GM12801 (cell line): ENCODE data around the gene DNAJB2.
A peak's percentile ranks its signal among the peaks of the same experiment; 100 is the strongest.

Source experiments
- CTCF ChIP-seq: IDR thresholded peaks from one replicate; pipeline ENCODE4 v1.5.1; 2011; ENCODE audit warnings: control low read depth; ENCODE audit not compliant: insufficient read length; ENCODE audit errors: extremely low read depth

Gene DNAJB2

GRCh38 chr2:219273937-219274336, 5.2 kb upstream of the DNAJB2 start:
- TF ChIP-seq CTCF, result no peak

- TF ChIP-seq CTCF, result no peak
These were observed 4.7 kb upstream of the DNAJB2 start for GRCh38 chr2:219274361-219274921.

GRCh38 chr2:219277703-219278654, 1.2 kb upstream of the DNAJB2 start:
- peak; percentile 82 for TF ChIP-seq CTCF

- TF ChIP-seq CTCF, result no peak
These were observed 463 bp upstream of the DNAJB2 start for GRCh38 chr2:219278655-219279150.

DNA sequence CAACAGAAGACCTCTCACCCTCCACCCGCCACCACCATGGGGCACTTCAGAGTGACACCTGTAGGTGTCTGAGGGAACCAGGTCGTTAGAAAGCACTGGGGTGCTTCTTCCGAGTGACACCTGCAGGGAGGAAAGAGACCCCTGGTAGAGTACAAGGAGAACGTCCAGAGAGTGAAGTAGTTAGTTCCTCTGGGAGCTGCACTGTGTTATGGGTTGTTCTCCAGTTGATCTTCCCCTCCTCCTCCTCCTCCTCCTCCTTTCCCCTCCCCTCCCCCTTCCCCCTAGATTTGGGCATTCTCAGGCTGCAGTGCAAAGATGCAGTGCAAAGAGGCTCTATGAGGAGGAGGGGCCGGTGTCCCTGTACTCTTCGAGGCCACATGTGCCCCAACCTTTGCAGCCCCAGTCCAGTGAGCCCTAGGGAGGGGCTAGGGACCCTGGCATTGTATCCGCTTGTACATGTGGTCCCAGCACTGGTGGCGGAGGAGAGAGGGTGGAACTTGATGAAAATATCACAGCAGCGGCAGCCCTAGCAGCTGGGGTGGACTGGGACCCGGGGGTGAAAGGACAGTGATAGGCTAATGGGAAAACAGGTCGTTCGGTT, 850 bp downstream of the DNAJB2 start:
- TF ChIP-seq CTCF, result no peak

- TF ChIP-seq CTCF, result no peak
These were observed 1.5 kb downstream of the DNAJB2 start for GRCh38 chr2:219280651-219281050.

DNA sequence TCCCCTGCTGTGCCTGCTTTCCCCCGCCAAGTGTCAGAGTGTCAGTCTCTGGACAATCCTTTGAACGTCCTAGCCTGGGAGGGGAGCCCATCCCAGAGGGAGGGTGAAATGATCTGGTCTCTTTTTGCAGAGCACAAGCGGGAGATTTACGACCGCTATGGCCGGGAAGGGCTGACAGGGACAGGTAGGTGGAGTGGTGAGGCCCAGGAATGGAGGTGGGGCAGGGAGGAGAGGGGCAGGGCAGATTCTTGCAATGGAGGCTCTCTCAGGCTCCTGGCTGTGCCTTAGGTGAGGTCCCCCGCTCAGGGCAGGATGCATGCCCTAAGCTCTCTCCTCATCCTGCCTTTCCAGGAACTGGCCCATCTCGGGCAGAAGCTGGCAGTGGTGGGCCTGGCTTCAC, 2.4 kb downstream of the DNAJB2 start:
- no peak for TF ChIP-seq CTCF
